CD4-positive, alpha-beta T cell (primary cell): ENCODE data around the gene ATP4B. TPM values are rescaled to one million over a fixed set of nuclear protein-coding genes. Genes with fewer than 3 reads are reported as not detected.

ENCODE experiments used
- ATAC-seq: fragments of 200-7000 bp; cut with Tn5 transposase; one replicate; pipeline ENCODE4 v1.10.0; 2022; ENCODE audit warnings: mild to moderate bottlenecking; ENCODE audit not compliant: poor library complexity
- CTCF ChIA-PET: fragments of 350-600 bp; sonication (Branson Sonifier 250); formaldehyde crosslinking; loops from one replicate; lab custom pipeline; 2021; ENCODE audit warnings: antibody characterized with exemption, inconsistent platforms; lab: Charles Lee
- POLR2A ChIA-PET: fragments of 350-600 bp; sonication (Branson Sonifier 250); formaldehyde crosslinking; loops from one replicate; lab custom pipeline; 2021; ENCODE audit warnings: antibody characterized with exemption, inconsistent platforms; lab: Charles Lee
- DNase-seq, 14 experiments: peaks; one replicate each; pipeline ENCODE4 v3.0.0-alpha.2; 2013 to 2020; ENCODE audit warnings: mixed read lengths in 2 of 14
- H3K27ac ChIP-seq, 2 donors: one replicate each; pipeline versions ENCODE4 v1.5.1 to v1.7.0; 2013; ENCODE audit warnings: low read length in 2 of 2, low read depth in 1 of 2, mild to moderate bottlenecking in 1 of 2
- H3K27me3 ChIP-seq, 2 experiments: 1 replicate in 1 of 2; 2 replicates in 1 of 2; pipeline versions ENCODE4 v1.6.1 to v1.7.0; 2013; ENCODE audit warnings: low read length in 2 of 2, control low read depth in 1 of 2, mild to moderate bottlenecking in 1 of 2, moderate library complexity in 1 of 2; ENCODE audit not compliant: insufficient read depth in 2 of 2, control insufficient read depth in 1 of 2
- H3K36me3 ChIP-seq: one replicate; pipeline ENCODE4 v1.6.1; 2013; ENCODE audit warnings: low read length, control low read depth; ENCODE audit not compliant: insufficient read depth
- H3K4me1 ChIP-seq: one replicate; pipeline ENCODE4 v1.6.1; 2013; ENCODE audit warnings: low read length, control low read depth; ENCODE audit not compliant: insufficient read depth
- H3K4me3 ChIP-seq: one replicate; pipeline ENCODE4 v1.5.1; 2013; ENCODE audit warnings: mild to moderate bottlenecking, low read length, moderate library complexity
- H3K9me3 ChIP-seq, 2 experiments: 1 replicate in 1 of 2; 2 replicates in 1 of 2; pipeline versions ENCODE4 v1.6.1 to v1.7.0; 2013; ENCODE audit warnings: low read length in 2 of 2, mild to moderate bottlenecking in 2 of 2, control low read depth in 1 of 2, moderate library complexity in 1 of 2; ENCODE audit not compliant: control insufficient read depth in 1 of 2, insufficient read depth in 1 of 2
- H3K27ac Mint-ChIP-seq: one replicate; pipeline ENCODE4 v1.8.0; 2020; ENCODE audit warnings: mixed read lengths
- H3K27me3 Mint-ChIP-seq: one replicate; pipeline ENCODE4 v1.8.0; 2021; ENCODE audit warnings: mixed read lengths
- H3K36me3 Mint-ChIP-seq: one replicate; pipeline ENCODE4 v1.8.0; 2021; ENCODE audit warnings: low read depth, mixed read lengths
- H3K4me1 Mint-ChIP-seq: one replicate; pipeline ENCODE4 v1.8.0; 2021; ENCODE audit warnings: low read depth, mixed read lengths
- H3K4me3 Mint-ChIP-seq: one replicate; pipeline ENCODE4 v1.8.0; 2020; ENCODE audit warnings: mild to moderate bottlenecking, mixed read lengths
- H3K9me3 Mint-ChIP-seq: one replicate; pipeline ENCODE4 v1.8.0; 2020; ENCODE audit warnings: mixed read lengths
- intact Hi-C, 2 experiments: fragments of 100-400 bp; cut with DNase I in 1 of 2; cut with micrococcal nuclease in 1 of 2; formaldehyde crosslinking; loops; one replicate each; pipeline versions ENCODE4 v1.15.1 to v1.9.0; 2023 to 2025; cut with DNase I, micrococcal nuclease
- total RNA-seq, 174 experiments: library from RNA in 2 of 174; stranded (reverse) in 2 of 174; gene quantifications; one replicate each; pipeline ENCODE4 v1.2.3 and lab custom pipeline; 2021 to 2026
- TF ChIP-seq, protein P1 (sequence below): fragments of 200-600 bp; IDR thresholded peaks from one replicate; pipeline ENCODE4 v1.8.0; 2022; ENCODE audit warnings: antibody characterized with exemption, mild to moderate bottlenecking

Gene ATP4B
- total RNA-seq, 2 experiments from 2014 or later: not detected

DNA sequence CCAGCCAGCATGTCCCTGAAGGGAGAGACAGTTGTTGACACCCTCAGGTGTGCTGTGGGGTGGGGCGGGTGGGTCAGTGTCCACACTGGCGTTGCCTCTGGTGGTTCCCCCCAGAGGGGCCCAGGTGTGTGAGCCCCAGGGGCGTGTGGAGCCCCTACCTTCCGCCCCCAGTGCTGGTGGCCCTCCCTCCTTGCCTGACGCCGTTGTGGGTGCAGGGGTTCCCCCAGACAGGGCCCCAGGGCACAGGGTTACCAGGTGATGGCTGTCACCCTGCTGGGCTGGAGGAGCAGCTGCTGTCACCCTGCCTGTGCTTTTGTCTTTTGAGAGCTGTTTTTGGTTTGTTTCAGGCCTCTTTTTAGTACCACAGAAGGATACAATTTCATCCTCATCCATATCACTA, 27.2 kb downstream of the ATP4B start:
- Histone ChIP-seq H3K27ac (no peak overlapping the region), H3K4me1 (peaks cover 23% of the 10 kb centered on the region), H3K27me3 (no peaks in the 10 kb centered on the region), H3K36me3 (peaks cover 45% of the 10 kb centered on the region), H3K9me3 (peaks cover 0 to 2% of the 10 kb centered on the region in 2 experiments), H3K4me3 (no peak overlapping the region)
- H3K36me3 Mint-ChIP-seq: peaks cover 54% of the 10 kb centered on the region
- intact Hi-C loops: no loop called here
- TF ChIP-seq, protein P1, sequence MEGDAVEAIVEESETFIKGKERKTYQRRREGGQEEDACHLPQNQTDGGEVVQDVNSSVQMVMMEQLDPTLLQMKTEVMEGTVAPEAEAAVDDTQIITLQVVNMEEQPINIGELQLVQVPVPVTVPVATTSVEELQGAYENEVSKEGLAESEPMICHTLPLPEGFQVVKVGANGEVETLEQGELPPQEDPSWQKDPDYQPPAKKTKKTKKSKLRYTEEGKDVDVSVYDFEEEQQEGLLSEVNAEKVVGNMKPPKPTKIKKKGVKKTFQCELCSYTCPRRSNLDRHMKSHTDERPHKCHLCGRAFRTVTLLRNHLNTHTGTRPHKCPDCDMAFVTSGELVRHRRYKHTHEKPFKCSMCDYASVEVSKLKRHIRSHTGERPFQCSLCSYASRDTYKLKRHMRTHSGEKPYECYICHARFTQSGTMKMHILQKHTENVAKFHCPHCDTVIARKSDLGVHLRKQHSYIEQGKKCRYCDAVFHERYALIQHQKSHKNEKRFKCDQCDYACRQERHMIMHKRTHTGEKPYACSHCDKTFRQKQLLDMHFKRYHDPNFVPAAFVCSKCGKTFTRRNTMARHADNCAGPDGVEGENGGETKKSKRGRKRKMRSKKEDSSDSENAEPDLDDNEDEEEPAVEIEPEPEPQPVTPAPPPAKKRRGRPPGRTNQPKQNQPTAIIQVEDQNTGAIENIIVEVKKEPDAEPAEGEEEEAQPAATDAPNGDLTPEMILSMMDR: no peak
- ATAC-seq (no peak), DNase-seq (no peak)
- POLR2A ChIA-PET: no interaction called here
- H3K9me3 Mint-ChIP-seq: no peaks in the 10 kb centered on the region
- H3K4me1 Mint-ChIP-seq: peaks cover 32% of the 10 kb centered on the region
- H3K27ac Mint-ChIP-seq: peak overlapping the region; percentile 42
- H3K27me3 Mint-ChIP-seq: no peaks in the 10 kb centered on the region
- CTCF ChIA-PET: no interaction called here
- no peak overlapping the region for H3K4me3 Mint-ChIP-seq

DNA sequence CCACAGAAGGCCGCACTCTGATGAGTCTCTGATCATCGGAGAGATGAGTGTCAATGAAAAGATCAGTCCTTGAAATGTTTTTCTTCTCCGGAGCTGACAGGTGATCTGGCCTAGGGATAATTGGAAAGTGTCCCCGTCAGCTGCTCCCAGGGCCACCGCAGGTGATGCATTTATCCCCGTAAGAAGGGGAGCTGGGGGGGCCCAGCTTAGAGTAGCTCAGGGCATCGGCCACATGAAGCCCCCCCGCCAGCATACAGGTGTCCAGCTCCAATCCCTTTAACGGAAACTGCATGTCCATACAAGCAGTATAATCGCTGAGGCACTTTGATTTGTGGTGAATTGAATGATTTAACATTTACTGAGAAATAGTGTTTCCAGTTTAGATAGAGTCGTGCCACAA, 27.7 kb downstream of the ATP4B start:
- Mint-ChIP-seq H3K36me3 (peaks cover 53% of the 10 kb centered on the region), H3K27ac (peak overlapping the region; percentile 42), H3K9me3 (no peaks in the 10 kb centered on the region), H3K4me3 (no peak overlapping the region), H3K27me3 (no peaks in the 10 kb centered on the region), H3K4me1 (peaks cover 32% of the 10 kb centered on the region)
- no peaks in the 10 kb centered on the region for H3K27me3 ChIP-seq
- H3K27ac ChIP-seq: no peak overlapping the region
- ChIA-PET CTCF (no interaction called here), POLR2A (no interaction called here)
- no peak for DNase-seq
- no peaks in the 10 kb centered on the region for H3K9me3 ChIP-seq
- peaks cover 40% of the 10 kb centered on the region for H3K36me3 ChIP-seq
- no peak for ATAC-seq
- no peak overlapping the region for H3K4me3 ChIP-seq
- peaks cover 18% of the 10 kb centered on the region for H3K4me1 ChIP-seq
- intact Hi-C loops: no loop called here
- TF ChIP-seq, protein P1: no peak

DNA sequence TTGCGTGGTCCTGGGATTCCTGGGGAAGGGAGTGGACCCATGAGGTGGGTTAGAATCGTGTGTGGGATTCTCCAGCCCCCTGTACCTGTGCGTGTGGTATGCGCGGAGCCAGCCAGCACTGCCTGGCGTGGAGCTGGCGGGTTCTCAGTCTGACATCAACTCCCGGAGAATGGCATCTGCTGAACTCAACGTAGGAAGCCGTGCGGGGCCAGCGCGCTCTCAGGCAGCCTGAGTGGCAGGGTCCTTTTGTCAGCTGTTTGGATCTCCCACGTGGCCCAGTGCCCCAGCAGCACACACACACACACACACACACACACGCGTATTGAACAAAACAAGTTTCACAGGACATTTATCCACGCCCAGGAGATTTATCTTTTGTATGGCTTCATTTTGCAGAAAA, 28.1 kb downstream of the ATP4B start:
- H3K27ac Mint-ChIP-seq: peak overlapping the region; percentile 58

More for the DNA sequence above, 28.1 kb downstream of the ATP4B start:
- Mint-ChIP-seq H3K36me3 (peaks cover 51% of the 10 kb centered on the region), H3K9me3 (no peaks in the 10 kb centered on the region), H3K27me3 (no peaks in the 10 kb centered on the region), H3K4me3 (no peak overlapping the region), H3K4me1 (peaks cover 29% of the 10 kb centered on the region)
- no peak for ATAC-seq
- Histone ChIP-seq H3K27me3 (no peaks in the 10 kb centered on the region), H3K27ac (no peak overlapping the region), H3K36me3 (peaks cover 36% of the 10 kb centered on the region), H3K4me3 (no peak overlapping the region), H3K4me1 (peaks cover 13% of the 10 kb centered on the region), H3K9me3 (no peaks in the 10 kb centered on the region)
- peak in 1 of 14 experiments; percentile 10 for DNase-seq
- ChIA-PET CTCF (no interaction called here), POLR2A (no interaction called here)
- intact Hi-C loops: no loop called here
- TF ChIP-seq, protein P1: no peak
